ENCODE results near the gene TMEM31. TPM values are rescaled to one million over a fixed set of nuclear protein-coding genes. Genes with fewer than 3 reads are reported as not detected.

The TMEM31 gene
- total RNA-seq, 1 donor: not detected

- TF ChIP-seq, protein P1, sequence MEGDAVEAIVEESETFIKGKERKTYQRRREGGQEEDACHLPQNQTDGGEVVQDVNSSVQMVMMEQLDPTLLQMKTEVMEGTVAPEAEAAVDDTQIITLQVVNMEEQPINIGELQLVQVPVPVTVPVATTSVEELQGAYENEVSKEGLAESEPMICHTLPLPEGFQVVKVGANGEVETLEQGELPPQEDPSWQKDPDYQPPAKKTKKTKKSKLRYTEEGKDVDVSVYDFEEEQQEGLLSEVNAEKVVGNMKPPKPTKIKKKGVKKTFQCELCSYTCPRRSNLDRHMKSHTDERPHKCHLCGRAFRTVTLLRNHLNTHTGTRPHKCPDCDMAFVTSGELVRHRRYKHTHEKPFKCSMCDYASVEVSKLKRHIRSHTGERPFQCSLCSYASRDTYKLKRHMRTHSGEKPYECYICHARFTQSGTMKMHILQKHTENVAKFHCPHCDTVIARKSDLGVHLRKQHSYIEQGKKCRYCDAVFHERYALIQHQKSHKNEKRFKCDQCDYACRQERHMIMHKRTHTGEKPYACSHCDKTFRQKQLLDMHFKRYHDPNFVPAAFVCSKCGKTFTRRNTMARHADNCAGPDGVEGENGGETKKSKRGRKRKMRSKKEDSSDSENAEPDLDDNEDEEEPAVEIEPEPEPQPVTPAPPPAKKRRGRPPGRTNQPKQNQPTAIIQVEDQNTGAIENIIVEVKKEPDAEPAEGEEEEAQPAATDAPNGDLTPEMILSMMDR (IDR thresholded peaks at IDR 0.05; ENCODE audit: insufficient read depth, low read depth, low read length): no peak
- no peak overlapping the region for H3K4me3 ChIP-seq (ENCODE audit: low read depth, low read length)
- no peak for DNase-seq (ENCODE audit: low read depth)
Measured at GRCh38 chrX:103733017-103733416, 22.3 kb downstream of the TMEM31 start.

DNA sequence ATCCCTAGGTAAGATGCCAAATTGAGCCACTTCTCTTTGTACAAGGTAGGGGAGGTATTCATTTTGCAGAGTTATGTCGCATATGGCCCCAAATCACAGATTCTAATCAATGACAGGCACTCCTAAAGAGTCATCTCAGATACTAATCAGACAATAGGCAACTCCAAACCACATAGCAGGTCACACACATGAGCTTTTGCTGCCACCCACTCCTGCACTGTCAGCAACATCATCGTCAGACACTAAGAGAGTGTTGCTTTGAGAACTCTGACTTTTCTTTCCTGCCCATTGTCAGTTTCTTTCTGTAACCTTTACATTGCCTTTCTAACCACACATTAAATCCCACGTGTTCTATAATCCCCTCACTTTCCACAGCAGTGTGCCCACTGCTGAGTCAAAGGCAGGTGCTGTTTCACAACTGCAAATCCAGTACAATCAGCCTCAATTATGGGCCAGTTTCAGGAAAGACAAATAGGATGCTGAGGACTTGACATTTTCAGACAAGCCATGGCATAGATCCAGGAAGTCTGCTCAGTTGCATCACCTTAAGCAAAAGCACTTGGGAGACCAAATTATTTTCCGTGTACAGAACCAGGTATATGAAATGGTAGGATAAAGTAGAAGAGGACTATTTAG is 23.5 kb downstream of the TMEM31 start:
- H3K4me3 ChIP-seq (ENCODE audit: low read depth, low read length): no peak overlapping the region
- TF ChIP-seq, protein P1 (IDR thresholded peaks at IDR 0.05; ENCODE audit: insufficient read depth, low read depth, low read length): no peak
- peak; percentile 28 for DNase-seq (ENCODE audit: low read depth)

GRCh38 chrX:103737696-103738095 is 27.0 kb downstream of the TMEM31 start:
- TF ChIP-seq, protein P1 (IDR thresholded peaks at IDR 0.05; ENCODE audit: insufficient read depth, low read depth, low read length): no peak
- H3K4me3 ChIP-seq (ENCODE audit: low read depth, low read length): no peak overlapping the region
- no peak for DNase-seq (ENCODE audit: low read depth)

DNA sequence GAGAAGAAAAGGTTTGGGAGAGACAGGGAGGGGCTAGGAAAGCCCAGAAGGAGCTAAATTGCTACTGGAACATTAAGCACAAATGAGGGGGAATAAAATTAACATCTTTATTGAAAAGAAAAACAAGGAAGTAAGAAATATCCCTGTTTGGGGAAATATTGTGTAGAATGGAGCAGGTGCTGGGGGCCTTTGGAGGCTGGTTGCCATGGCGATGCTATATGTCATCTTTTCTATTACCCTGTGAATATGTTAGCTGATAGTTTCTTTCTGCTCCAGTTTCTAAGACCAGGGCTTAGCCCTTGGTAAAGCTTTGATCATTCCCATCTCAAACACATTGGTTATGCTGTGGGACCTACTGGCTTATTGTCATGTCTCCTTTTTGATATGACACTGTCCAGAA is 28.7 kb downstream of the TMEM31 start:
- no peak for DNase-seq (ENCODE audit: low read depth)
- H3K4me3 ChIP-seq (ENCODE audit: low read depth, low read length): no peak overlapping the region
- TF ChIP-seq, protein P1 (IDR thresholded peaks at IDR 0.05; ENCODE audit: insufficient read depth, low read depth, low read length): no peak

DNA sequence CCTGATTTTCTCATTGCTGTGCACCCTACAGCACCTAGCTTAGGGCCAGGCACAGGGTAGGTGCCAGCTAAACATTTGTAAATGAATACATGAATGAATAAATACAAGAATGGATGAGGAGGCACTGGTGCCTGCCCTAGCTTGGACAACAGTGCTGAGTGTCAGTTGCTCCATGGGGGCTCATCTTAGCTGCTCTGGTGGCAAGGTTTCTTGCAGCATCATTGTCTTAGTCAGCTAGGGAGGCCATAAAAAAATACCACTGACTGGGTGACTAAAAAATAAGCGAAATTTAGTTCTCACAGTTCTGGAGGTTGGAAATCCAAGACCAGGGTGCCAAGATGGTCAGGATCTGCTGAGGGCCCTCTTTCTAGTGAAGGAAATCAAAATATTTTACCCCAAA is 31.2 kb downstream of the TMEM31 start:
- no peak overlapping the region for H3K4me3 ChIP-seq (ENCODE audit: low read depth, low read length)
- no peak for DNase-seq (ENCODE audit: low read depth)
- TF ChIP-seq, protein P1 (IDR thresholded peaks at IDR 0.05; ENCODE audit: insufficient read depth, low read depth, low read length): no peak

GRCh38 chrX:103742339-103742738 is 31.6 kb downstream of the TMEM31 start:
- TF ChIP-seq, protein P1 (IDR thresholded peaks at IDR 0.05; ENCODE audit: insufficient read depth, low read depth, low read length): no peak
- DNase-seq (ENCODE audit: low read depth): no peak
- no peak overlapping the region for H3K4me3 ChIP-seq (ENCODE audit: low read depth, low read length)

DNA sequence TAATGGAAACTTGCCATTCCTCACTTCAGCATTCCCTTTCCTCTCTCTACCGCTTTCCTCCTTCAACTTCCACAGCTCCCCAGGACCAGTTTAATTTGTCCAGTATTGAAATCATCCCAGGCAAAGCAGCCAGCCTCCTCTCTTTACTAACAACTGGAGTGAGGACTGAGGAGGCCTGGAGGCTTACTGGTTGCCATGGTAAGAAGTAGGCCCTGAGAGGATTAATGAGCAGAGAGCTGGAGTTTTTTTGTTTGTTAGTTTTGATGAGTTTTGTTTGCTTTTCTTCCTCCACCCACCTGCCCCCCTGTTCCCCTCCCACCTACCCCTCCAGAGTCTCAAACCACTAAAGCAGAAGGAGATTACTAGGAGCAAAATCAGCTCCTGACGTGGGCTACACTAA is 36.5 kb downstream of the TMEM31 start:
- no peak for DNase-seq (ENCODE audit: low read depth)
- TF ChIP-seq, protein P1 (IDR thresholded peaks at IDR 0.05; ENCODE audit: insufficient read depth, low read depth, low read length): no peak

More for the DNA sequence above, 36.5 kb downstream of the TMEM31 start:
- no peak overlapping the region for H3K4me3 ChIP-seq (ENCODE audit: low read depth, low read length)
